ENCODE data around the gene ITGB7.
"Not testable (repeated sequence)": the region's sequence is repeated elsewhere in the genome, so short reads cannot be mapped to it uniquely, and the experiment has no call there.

ITGB7 gene

DNA sequence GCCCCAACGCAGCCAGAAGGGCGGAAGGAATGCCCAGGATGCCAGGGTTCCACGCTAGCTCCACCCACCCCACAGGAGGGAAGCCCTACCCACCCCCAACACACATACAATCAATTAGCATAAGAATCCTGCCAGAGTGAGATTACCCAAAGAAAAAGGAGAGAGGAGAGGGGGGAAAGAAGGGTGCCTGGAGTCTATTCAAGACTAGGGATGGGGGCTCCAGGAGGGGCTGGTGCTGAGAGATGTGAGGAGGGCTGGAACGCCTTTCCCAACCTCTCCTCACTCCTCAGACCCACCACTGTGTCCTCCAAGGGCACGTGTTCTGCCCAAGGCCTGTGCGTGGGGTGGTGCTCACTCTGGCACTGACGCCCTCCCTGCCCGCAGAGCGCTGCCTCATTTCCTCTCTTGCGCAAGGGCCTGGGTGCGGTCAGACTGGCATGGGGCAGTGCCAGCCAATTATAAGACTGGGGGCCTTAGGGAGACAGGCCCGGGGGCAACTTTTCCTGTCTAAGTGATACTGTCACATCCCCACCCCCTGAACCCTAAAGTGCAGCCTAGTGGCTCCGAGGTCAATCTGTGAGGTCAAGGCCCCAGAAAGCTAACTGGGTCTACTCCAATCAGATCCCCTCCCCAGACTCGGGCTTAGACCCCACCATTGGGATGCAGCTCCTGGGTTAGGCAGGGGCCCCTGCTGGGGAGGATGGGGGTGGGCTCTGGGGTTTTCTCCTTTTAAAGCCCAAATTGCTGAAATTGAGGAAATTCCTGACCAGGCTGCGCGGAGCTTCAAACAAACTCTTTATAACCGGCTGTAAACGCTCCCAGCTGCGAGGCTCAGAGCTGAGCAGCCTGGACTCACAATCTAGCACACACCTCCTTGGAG lies 10.2 kb upstream of the ITGB7 start:
- no peak for DNase-seq (ENCODE audit: low read depth in 2 of 2)

DNA sequence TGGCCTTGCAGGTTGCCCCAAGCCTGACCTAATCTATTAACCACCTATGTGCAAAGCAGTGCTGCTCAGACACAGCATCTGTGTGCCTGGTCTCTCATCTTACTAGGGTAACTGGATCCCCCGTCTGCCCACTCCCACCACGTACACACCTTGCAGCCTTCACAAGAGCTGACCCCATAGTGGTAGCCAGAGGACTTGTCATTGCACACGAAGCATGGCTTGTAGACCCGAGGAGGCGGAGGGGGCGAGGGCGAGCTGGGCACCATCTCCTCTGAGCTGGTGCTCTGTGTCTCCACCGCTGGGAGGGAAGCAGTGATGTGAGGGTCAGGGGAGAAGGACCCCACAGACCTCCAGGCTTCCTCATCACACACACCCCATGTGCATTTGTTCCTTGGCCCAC lies 8.4 kb upstream of the ITGB7 start:
- no peak for DNase-seq (ENCODE audit: low read depth in 2 of 2)

DNA sequence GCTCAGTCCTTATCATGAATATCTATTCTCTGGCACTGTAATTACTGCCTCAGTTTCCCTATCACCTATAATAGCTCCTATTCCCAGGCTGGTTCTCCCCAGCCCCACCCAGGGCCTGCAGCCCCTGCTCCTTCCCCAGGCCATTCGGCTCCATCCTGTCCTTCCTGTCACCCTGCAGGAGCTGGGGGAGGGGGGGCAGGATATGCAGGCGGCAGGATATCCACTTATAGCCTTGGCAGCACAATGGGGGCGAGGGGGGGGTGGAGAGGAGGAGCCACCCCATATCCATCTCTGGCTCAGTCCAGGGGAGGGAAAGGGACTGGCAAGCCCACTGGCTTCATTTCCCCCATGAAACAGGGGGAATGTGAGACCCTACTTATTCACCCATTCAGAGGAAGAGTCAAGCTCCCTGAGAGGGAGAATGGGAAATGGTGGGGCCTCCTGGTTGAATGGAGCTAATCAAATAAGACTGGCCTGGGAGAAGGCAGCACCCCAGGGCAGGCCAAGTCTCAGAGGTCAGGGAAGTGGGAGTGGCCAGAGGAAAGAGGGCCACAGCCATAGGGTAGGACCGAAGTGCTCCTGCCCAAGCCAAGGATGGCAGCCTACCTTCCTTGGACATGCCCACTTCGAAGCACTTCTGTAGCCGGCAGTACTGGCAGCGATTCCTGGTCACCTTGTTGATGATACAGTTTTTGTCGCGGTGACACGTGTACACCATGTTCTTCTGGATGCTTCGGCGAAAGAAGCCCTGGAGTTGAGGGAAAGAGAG lies 7.8 kb upstream of the ITGB7 start:
- DNase-seq (ENCODE audit: low read depth in 2 of 2), result no peak

DNA sequence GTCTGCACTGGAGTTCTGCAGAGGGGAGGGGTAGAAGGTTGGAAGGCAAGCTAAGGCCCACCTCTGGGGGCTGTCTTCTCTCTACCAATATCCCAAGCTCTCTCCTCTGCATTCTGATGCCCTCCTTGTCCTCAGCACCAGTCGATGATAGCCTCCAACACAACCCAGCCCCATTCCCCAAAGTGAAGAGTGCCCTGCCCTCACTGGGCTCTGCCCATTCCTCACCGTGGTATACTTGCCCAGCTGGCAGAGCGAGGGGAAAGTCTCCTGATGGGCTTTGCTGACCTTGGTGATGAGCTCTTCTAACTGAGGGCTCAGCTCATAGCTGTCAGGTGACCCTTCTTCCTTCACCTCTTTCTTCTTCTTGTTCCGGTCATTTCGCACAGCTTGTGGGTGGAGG lies 7.2 kb upstream of the ITGB7 start:
- DNase-seq (ENCODE audit: low read depth in 2 of 2), result no peak

DNA sequence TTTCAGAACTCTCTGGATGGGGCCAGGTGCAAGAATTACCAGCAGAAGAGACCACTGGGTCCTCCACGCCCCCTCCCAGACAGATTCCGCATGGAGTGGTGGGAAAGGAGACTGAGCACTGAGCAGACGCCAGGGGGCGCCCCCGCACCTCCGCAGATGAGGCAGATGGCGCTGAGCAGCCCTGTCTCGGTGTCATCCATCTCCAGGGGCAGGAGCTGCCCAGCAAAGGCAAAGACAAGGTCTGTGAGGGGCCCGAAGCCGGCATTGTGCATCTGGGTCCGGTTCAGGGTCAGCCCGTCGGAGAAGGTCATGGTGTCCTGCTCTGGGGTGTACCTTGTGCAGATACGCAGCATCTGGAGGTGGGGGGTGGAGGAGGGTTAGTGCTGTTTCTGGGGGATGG lies 6.3 kb upstream of the ITGB7 start:
- peak; percentile 61 to 84 for DNase-seq (ENCODE audit: low read depth in 2 of 2)

DNA sequence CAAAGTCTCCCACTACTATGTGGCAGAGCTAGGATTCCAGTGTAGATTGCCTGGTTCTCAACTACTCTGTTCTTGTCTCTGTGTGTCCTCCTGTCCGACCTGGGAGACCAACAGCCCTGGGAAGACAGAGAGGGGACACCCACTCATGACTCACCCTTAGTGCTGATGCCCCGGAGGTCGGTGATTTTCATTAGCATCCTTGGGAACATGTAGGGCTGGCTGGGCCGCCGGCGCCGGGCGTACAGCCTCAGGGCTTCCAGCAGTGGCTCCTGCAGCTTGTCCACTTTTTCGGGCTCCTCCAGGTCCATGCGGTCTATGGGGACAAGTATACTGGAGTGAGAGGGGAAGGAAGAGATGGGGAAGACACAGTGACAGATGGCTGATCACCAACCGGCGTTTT lies 5.9 kb upstream of the ITGB7 start:
- DNase-seq (ENCODE audit: low read depth in 2 of 2), result no peak

DNA sequence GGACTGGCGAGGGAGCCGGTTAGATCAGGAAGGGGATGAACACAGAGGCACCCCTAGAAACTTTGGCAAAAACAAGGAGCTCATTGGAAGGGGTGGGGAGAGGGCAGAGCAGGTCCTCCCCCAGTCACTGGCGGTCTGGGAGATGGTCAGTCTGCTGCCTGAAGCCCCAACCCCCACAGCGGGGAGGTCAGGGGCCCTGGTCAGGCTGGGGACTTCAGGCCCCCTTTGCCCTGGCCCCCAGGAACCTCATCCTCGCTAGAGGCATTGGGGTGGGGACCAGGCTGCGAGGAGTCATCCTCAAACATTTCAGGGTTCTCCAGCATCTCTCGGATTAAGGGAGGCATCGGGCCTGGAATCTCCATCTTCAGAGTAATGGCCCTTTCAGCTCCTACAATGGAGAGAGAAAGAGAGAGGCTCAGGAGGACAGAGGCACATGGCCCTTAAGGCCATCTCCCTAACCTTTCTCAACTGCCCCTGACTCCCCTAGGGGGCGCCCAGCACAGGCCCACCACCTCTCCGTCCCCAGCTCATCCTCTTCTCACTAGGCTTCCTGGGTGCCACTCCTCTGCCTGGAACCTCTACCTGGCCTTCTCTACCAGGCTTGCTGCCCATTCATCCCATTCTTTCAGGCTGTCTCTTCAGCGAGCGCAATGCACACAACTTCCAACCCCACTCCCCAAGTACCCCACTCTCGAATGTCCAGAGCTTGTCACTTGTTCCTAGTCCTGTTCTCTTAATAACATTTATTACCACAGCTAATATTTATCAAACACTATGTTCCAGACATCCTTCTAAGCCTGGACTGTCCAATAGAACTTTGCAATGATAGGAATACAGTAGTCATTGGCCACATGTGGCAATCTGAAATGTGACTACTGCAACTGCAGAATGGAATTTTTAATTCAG lies 4.7 kb upstream of the ITGB7 start:
- DNase-seq (ENCODE audit: low read depth in 2 of 2), result no peak

DNA sequence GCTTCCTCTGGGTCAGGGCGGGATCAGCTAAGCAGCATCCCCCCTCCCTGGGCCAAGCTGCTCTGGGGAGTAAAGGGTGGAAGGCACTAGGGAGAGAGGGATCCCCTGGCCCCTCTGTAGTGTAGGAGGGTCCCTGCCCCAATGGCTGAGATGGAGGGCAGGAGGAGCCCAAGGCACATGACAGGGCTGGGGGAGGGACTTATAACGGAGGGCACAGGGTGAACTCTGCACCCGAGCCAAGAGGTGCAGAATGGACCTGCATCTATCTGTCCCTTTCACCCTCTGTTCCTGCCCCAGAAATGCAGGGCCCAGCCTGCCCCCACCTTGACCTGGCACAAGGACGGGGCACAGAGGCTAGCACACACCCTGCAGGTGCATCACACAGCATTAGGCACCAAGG lies 3.8 kb upstream of the ITGB7 start:
- DNase-seq (ENCODE audit: low read depth in 2 of 2), result no peak

DNA sequence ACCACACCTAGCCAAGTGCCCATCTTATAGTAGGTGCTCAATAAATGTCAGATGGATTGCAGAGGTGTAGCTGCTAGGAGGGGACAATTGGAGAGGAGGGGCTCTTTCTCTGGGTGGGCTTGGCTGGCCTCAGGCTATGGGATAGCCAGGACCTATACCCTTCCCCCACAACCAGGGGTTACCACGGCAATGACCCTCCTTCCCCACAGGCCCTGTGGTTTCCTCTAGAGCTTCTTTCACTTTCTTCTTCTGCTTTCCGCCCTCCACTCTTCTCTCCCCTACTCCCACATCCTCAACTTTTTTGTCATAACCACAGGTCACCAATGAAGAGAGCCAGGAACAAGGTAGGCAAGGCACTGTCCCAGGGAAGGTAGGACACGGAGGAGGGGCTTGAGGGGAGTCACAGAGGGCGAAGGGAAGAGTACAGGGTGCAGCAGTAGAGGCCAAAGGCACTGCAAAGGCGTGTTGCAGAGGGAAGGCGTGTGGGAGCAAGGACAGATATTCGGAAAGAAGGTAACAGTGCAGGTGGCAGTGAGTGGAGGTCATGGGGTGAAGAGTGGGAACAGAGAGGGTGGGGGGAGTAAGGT lies 1.9 kb upstream of the ITGB7 start:
- no peak for DNase-seq (ENCODE audit: low read depth in 2 of 2)

DNA sequence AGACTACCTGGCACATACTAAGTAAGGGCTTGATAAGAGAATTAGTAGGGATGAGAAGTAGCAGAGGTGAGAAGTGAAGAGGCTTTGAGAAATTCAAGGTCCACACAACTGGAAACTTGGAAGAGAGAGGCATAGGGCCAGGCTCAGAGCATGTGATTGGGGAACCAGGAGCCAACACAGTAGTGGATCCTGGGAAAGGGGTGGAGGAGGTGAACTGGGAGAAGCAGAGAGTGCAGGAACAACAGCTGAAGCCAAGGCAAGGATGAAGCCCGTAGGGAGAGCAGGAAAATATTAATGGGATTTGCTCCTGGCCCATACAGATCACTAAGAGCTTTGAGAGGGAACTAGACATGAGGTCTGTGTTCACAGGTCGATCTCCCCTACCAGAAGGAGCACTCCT lies 1.4 kb upstream of the ITGB7 start:
- DNase-seq (ENCODE audit: low read depth in 2 of 2), result no peak

DNA sequence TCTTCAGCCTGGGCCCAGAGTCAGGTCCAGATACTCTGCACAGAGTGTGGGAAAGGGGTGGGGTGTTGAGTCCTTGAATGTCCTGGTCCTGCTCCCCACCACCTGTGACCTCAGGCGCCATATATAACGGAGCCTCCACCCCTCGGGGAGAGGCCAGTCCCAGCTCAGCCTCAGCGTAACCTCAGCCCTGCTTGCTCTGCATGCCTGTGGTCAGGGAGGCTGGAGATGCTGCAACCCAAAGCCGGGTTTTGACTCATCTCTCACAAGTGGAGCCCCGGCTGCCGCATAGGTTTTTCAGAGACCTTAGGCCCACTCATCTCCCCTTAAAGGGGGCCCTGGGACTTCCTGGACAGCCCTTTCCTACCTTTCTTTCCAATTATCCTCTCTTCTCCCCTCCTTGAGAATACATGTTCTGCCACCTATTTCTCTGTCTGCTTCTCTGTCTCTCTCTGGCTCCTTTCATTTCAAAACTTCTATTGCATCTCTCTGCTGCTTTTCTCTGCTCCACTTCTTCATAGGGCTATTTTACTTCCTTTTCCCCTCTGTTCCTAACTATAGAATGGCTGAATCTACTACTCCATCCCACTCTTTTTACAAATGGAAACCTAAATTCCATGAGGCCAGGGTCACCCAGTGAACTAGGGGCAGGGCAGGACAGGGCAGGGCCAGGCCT lies 1.2 kb downstream of the ITGB7 start:
- peak in 1 of 2 experiments; percentile 71 for DNase-seq (ENCODE audit: low read depth in 2 of 2)

DNA sequence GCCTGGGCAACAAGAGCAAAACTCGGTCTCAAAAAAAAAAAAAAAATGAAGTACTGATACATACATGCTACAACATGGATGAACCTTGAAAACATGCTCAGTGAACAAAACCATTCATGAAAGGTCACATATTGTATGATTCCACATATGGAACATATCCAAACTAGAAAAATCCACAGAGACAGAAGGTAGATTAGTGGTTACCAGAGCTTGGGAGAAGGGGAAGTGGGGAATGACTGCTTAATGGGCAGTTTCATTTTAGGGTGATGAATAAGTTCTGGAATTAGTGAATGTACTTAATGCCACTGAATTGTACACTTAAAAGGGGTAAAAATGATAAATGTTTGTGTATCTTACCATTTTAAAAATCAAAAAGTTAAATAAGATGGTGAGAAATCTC lies 2.7 kb downstream of the ITGB7 start:
- DNase-seq (ENCODE audit: low read depth in 2 of 2), result no peak

DNA sequence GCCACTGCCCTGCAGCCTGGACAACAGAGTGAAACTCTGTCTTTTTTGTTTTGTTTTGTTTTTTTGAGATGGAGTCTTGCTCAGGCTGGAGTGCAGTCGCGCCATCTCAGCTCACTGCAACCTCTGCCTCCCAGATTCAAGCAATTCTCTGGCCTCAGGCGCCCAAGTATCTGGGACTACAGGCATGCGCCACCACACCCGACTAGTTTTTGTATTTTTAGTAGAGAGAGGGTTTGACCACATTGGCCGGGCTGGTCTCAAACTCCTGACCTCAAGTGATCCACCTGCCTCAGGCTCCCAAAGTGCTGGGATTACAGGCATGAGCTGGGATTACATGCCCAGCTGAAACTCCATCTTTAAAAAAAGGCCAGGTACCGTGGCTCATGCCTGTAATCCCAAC lies 4.7 kb downstream of the ITGB7 start:
- not testable (repeated sequence) for DNase-seq (ENCODE audit: low read depth in 2 of 2)

DNA sequence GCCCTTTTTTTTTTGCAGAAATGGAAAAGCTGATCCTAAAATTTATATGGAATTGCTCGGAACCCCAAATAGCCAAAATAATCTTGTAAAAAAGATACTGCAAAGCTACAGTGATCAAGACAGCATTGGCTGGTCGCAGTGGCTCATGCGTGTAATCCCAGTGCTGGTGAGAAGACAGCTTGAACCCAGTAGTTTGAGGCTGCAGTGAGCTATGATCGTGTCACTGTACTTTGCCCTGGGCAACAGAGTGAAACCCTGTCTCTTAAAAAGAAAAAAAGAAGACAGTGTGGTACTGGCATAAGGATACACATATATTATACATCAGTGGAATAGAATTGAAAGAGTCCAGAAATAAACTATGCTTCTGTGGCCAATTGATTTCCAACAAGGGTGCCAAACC lies 5.4 kb downstream of the ITGB7 start:
- no peak for DNase-seq (ENCODE audit: low read depth in 2 of 2)

DNA sequence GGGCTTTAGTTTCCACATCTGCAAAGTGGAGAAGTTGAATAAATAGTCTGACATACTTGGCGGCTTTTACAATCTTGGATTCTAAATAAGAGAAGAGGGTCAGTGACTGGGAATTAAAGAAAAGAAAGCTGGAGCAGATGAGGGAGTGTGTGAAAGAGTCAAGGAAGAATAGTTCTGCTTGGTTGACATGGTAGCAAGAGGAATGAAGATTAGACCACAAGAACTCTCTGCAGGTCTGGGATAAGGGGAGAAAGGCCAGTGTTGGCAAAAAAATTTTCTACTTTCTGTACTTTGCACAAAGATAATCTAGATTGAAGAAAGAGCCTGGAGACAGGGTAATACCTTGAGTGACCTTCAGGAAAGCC lies 5.9 kb downstream of the ITGB7 start:
- DNase-seq (ENCODE audit: low read depth in 2 of 2), result no peak

DNA sequence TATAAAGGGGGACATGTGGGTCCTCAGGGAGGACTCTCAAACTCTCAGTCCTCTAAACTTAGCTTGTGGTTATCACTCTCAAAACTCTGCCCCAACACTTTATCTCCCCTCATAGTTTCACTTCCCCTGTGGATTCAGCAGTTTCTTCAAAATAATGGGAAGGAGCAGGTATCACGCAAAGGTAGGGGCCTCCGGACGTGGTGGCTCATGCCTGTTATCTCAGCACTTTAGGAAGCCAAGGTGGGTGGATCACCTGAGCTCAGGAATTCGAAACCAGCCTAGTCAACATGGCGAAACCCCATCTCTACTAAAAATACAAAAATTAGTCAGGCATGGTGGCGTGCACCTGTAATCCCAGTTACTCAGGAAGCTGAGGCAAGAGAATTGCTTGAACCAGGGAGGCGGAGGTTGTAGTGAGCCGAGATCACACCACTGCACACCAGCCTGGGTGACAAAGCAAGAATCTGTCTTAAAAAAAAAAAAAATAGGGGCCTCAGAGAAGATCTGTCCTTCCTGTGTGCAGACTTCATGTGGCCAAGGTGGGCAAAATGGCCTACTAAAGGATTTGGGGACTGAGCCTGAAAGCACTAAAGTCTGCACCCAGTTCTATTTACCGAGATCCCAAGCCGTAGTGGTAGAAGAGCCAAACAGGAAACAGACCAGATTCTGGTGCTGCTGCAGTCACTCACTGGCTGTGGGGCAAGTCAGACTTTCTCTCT lies 6.4 kb downstream of the ITGB7 start:
- no peak for DNase-seq (ENCODE audit: low read depth in 2 of 2)

DNA sequence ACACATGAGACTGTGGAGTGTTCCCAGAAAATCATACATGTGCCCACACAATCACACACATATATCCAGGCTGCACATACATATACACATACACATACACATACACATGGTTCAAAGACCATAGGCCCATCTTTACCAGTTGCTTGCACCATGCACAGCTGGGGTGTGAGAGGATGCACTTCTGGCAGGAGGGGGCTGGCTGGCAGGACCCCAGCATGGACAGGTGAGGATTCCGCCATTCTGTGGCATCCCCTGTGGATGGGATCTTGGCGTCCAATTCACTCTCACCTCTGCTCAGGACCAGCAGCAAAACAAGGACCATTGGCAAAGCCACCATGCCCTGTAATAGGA lies 7.0 kb downstream of the ITGB7 start:
- no peak for DNase-seq (ENCODE audit: low read depth in 2 of 2)

DNA sequence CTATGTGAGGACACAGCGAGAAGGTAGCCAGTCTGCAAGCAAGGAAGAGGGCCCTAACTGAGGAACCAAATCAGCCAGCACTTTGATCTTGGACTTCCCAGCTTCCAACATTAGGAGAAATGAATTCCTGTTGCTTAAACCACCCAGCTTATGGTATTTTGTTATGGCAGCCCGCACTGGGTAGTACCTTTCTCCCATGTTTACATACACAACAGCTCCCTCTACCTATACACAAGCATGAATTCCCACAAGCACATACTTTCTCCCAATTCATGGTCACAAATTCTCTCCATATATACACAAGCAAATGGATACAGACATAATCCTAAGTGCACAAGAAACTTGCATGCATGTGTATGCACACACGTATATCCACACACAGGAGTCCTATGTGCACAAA lies 7.4 kb downstream of the ITGB7 start:
- DNase-seq (ENCODE audit: low read depth in 2 of 2), result no peak

DNA sequence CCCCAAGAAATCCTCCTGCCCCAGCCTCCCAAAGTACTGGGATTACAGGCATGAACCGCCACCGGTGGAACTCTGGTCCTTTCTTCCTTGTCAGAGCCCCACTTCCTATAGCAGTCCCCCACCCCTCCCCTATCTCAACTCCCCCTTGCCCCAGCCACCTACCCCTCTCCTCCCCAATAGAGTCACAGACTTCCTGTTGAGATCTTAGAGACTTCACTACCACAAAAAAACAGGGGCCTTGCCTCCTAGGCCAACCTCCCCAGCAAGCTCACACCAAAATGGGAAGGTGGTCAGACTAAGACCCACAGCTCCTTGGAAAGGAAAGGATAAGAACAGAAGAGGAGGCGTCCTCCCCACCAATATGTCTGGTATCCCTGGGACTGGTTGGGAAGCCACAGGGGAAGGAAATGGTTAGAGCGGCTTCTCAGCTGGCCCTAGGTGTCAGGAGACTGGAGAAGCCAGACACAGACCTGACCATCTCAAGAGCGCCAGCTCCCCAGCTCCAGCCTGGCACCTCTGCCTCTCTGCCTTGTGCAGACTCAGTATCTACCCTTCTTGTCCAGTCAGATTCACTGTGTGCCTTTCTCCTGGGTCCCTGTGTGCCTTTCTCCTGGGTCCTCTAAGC lies 8.5 kb downstream of the ITGB7 start:
- no peak for DNase-seq (ENCODE audit: low read depth in 2 of 2)

DNA sequence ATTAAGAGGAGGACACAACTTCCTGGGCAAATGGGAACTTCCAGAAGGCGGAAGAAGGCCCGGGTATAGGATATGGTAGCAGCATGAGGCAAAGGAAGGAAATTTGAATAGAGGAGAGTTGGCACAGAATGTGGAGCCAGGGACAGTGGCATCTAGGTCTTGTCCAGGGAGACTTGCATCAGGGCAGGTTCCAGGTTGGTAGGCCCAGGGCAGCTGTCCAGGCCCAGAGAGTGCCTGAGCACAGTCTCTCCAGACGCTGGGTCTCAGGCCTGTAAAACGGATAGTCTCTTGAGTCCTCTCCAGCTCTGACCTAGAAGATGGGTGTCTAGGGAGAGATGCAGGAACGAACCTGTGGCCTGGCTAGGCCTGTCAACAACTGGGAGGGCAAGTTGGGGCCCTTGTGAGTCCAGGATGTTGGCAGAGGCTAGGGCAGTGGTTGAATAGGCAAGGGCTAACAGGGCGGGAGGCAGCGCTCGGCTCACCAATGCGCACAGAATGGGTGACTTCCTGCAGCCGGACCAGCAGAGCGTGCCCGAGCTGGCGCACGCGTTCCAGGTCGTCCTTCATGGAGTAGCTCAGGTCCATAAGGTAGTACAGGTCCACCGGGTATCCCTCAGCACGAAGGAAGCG lies 9.9 kb downstream of the ITGB7 start:
- DNase-seq (ENCODE audit: low read depth in 2 of 2), result no peak
